GM12891 (cell line): ENCODE results near the gene MAD1L1.

Experiments
- DNase-seq: peaks from one replicate; pipeline ENCODE4 v3.0.0; 2011; ENCODE audit warnings: low spot score; ENCODE audit not compliant: insufficient read length
- FAIRE-seq: peaks from 2 replicates; lab custom pipeline; 2011; peaks lifted over from hg19 to GRCh38; lab: Jason Lieb, UNC
- PAX5 ChIP-seq: IDR thresholded peaks from 2 replicates; pipeline ENCODE4 v1.6.1; 2011; ENCODE audit warnings: low read length, moderate library complexity, mild to moderate bottlenecking; ENCODE audit not compliant: insufficient read depth, severe bottlenecking
- POLR2A ChIP-seq: IDR thresholded peaks from 2 replicates; pipeline ENCODE4 v1.6.1; 2011; ENCODE audit warnings: low read depth, low read length, control low read depth
- POLR2AphosphoS5 ChIP-seq: IDR thresholded peaks from 2 replicates; pipeline ENCODE4 v1.6.1; 2011; ENCODE audit warnings: low read depth, low read length, control low read depth
- POU2F2 ChIP-seq: IDR thresholded peaks from 2 replicates; pipeline ENCODE4 v1.6.1; 2011; ENCODE audit warnings: low read depth, mild to moderate bottlenecking, control low read depth, low read length, moderate library complexity
- SPI1 ChIP-seq: IDR thresholded peaks from 2 replicates; pipeline ENCODE4 v1.6.1; 2011; ENCODE audit warnings: low read depth, low read length, control low read depth
- TAF1 ChIP-seq: IDR thresholded peaks from 2 replicates; pipeline ENCODE4 v1.6.1; 2011; ENCODE audit warnings: low read depth, low read length, control low read depth

Gene MAD1L1

DNA sequence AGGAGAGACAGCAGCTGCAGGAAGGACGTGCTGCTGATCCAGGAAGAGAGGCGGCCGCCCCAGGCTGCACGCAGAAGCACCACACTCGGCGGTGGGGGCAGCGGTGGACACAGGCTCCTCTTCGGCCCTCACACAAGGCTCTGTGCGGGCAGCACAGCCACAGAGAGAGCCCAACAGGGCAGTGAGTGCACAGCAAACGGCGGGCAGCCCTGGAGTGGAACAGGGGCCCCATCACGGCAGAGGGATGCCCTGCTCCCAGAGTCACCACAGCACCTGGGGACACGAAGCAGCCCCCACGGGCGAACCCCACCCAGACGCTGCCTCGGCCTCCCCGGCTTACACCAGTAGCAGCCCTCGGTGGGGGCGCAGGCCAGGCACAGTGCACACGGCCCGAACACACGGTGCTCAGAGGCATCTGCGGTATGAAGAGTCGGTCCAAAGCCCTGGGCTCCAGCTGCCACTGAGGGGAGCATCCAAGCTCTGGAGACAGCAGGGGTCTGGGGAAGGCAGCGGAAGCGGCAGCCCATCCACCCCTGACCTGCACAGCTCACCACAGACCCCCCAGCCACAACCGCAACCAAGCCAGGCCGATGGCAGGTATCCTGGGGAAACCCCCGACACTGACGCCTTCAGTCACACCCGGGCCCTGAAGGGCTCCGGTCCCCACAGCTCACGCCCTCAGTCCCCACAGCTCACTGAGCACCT, 26.1 kb upstream of the MAD1L1 start:
- no peak for DNase-seq
- TF ChIP-seq POLR2AphosphoS5 (no peak), PAX5 (no peak), POLR2A (no peak), TAF1 (no peak)
- no peak for FAIRE-seq

DNA sequence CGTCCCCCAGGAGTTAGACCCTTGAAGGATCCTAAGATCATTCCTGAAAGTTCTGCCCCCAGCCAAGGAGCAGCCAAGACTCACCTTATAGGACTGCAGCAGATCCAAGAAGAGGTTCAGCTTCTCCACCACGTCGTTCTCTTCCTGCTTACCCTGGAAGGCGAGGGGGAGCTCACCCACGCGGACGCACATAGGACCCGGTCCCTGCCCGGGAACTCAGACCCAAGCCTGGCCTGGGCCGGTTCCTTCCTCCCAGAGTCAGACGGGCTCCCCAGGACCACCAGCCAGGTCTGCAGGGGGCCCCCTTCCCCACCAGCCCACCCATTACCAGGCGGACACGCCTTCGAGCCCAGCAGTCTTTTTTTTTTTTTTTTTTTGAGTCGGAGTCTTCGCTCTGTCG, 24.9 kb upstream of the MAD1L1 start:
- TF ChIP-seq POU2F2 = no peak
- TF ChIP-seq PAX5 = no peak
- TF ChIP-seq TAF1 = no peak
- TF ChIP-seq POLR2AphosphoS5 = no peak
- no peak for TF ChIP-seq POLR2A
- TF ChIP-seq SPI1 = no peak
- FAIRE-seq (no peak), DNase-seq (no peak)

DNA sequence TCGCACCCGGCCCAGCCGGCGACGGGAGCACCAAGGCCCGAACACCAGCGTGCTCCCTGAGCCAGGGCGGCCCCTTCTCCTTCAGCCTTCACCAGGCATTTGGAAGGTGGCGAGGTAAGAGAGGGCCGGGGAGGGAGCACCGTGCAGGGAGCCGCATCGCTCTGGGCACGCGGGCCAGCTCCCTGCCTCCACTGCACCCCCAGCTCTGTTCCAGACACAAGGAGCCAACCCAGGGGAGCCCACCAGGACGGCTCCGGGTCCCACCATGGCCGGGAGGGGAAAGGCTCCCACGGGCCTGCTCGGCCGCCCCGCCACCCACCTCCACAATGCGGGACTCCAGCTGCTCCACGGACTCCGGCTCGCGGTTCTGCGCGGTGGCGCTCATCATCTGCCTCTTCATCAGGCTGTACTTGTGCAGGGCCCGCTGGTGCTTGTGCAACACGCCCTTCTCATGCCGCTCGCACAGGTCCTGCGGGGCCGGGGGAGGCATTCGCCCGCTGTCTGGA, 24.4 kb upstream of the MAD1L1 start:
- FAIRE-seq = no peak
- TF ChIP-seq PAX5 = no peak
- TF ChIP-seq POU2F2 = no peak
- TF ChIP-seq SPI1 = no peak
- no peak for TF ChIP-seq POLR2AphosphoS5
- no peak for TF ChIP-seq POLR2A
- TF ChIP-seq TAF1 = no peak
- DNase-seq = no peak

DNA sequence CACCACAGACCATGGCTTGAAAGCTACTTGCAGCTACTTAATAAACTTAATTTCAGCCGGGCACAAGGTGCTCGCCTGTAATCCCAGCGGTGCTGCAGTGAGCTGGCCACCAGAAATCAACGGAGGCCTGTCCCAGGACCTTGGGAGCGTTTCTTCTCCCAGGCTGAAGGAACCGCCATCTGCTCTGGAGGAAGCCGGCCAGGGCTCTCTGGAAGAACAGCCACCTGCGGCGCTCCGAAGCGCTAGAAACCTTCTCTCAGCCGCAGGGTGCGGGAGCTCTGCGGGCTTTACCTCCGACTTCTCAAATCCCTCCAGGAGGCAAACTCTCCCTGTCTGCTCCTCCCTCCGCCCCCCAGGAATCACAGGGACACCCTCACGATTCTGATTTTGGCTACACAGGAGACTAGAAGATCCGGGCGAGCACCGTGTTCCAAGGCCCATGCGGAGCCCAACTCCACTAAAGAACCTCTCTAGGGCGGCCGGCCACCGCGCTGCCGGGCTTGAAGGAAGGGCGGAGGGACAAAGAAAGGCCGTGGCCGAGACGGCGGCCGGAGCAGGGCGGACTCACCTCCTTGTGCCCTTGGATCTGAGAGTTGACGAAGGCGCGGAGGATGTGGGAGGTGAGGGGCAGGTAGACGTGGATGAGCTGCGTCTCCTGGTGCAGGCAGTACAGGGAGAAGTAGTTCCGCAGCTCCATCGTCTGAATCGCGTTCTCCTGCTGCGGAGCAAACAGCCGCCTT, 23.7 kb upstream of the MAD1L1 start:
- FAIRE-seq = no peak
- no peak for DNase-seq
- TF ChIP-seq PAX5 (no peak), POU2F2 (no peak), POLR2AphosphoS5 (no peak), TAF1 (no peak), POLR2A (no peak), SPI1 (no peak)

DNA sequence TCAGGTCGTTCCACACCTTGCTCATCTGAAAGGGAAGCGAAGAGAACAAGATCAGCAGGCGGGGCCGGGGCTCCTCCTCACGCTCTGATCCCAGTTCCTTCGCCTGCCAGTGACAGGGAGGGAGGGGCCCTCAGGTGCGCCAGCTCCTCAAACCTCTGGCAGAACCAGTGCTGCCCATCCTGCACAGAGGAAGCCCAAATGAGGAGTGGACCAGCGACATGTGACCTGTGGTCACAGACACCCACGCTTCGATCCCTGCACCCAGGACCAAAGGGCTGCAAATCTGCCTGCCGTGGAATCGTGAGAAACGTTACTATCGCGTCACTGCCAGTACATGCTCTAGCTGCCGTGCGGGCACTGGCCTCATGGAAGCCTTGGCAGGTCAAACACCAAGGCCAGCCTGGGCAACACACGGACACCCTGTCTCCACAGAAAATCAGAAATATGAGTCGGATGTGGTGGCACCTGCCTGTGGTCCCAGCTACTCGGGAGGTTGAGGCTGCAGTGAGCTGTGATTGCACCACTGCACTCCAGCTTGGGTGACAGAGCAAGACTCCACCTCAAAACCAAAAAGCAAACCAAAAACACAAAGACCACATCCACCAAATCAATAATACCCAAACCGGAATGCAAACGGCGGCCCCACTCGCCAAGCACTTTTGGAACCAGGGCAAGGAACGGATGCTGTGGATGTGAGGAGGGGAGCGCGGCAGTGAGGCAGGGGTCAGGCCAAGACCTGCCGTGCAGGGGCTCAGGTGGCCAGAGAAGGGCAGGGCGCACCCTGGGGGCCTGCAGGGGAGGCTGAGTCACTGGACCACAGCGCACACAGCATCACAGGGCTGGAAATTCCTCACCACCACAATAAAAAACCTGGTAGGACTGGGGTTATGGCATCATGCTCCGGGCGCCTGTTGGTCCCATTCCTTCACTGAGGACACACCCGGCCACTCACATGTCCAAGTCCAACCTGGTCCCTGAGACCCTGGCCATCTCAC, 22.7 kb upstream of the MAD1L1 start:
- no peak for FAIRE-seq
- DNase-seq = no peak
- TF ChIP-seq PAX5 (no peak), POLR2AphosphoS5 (no peak), POLR2A (no peak), SPI1 (no peak), TAF1 (no peak), POU2F2 (no peak)

DNA sequence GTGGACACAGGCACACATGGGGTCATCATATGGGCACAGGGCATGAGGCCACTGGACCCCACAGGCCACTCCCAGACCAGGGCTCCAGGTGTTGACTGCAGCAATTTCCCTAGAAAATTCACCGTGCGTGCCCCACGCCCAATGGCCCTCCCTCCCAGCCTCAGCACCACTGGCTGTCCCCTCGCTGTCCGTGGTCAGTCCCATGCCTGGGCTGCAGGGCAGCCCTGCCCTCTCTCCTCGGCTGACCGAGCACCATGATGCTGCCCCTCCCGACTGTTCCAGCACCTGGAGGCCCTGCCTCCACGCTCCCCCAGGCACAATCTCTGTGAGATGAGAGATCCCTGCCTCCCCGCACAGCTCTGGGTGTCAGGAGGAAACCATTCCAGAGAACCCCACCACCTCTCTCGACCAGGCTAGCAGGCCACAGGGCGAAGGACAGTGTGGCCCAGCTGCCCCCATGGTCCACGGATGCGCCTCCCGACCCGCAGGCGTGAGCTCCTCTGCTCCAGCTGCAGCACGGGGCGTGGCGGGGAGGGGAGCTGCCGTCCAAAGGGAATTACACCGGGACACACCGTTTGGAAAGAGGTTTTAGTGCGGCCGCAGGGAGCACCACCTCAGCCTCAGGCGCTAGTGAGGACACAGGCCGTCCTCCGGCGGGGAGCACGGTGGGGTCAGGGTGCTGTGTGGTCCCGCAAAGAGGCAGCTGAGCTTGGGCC, 21.8 kb upstream of the MAD1L1 start:
- DNase-seq (no peak), FAIRE-seq (no peak)
- TF ChIP-seq TAF1 (no peak), POLR2AphosphoS5 (no peak), SPI1 (no peak), POLR2A (no peak), POU2F2 (no peak), PAX5 (no peak)

DNA sequence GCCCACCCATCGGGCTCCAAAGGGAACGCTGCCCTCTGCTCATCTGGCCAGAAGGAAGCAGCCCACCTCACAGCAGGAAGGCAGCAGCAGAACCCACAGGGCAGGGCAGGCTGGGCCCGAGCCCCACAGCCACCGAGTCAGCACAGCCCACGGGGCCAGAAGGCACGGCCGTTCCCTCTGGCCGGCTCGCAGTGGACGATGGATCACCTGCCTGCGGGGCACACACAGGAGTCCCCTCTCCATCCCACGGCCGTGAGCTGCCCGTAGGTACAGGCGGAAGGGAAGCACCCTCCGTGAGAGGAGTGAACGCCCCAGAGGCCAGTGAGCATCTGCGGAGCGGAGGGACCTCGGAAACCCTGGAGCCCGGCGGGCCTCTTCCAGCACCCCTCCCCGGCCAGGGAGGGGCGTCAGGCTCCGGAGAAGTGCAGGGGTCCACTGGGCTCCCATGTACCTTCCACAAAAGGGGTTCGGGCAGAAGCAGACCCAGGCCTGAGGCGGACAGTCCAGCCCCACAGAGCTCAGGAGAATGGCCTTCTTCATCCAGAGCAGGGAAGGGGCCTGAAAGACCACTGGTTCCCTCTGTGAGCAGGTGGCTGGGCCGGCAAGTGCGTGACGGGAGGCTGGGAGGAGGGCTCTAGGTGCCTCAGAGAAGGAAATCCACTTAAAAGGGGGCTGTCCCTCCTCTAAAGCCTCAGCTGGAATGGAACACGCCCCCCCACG, 20.9 kb upstream of the MAD1L1 start:
- DNase-seq = no peak
- FAIRE-seq = no peak
- TF ChIP-seq PAX5 = no peak
- TF ChIP-seq TAF1 = no peak
- no peak for TF ChIP-seq SPI1
- TF ChIP-seq POLR2A = no peak
- TF ChIP-seq POU2F2 = no peak

DNA sequence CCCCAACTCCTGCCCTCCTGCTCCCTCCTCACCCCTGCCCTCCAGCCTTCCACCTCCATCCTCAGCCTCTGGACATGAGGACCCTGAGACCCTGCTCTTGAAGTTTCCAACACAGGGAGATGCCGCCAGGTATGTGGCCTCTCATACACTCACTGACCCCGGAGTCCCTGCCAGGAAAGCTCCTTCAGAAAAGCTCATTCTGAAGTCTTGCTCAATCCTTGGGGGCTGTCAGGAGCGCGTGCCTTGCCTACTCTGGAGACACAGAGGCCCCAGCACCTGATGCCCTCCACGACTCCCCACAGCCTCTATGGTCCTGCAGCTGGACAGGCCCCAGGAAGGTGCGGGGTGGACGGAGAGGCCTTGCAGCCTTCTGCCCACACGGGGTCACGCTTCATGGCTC, 20.3 kb upstream of the MAD1L1 start:
- TF ChIP-seq POLR2A = no peak
- 0 out of 2 replicates have a peak, but pooled peaks have one; percentile 12 for TF ChIP-seq POLR2AphosphoS5
- no peak for DNase-seq
- FAIRE-seq = no peak
